GM12878 (cell line): Measurements from ENCODE around the gene ACAT2.
"Not testable (repeated sequence)": the region's sequence is repeated elsewhere in the genome, so short reads cannot be mapped to it uniquely, and the experiment has no call there.

ENCODE experiments used
- CHD1 ChIP-seq: IDR thresholded peaks from 2 replicates; pipeline ENCODE4 v1.6.1; 2012; ENCODE audit warnings: low read depth, low read length, improper control_type of control experiment
- EP300 ChIP-seq, 2 experiments: fragments of 150-350 bp in 1 of 2; IDR thresholded peaks; 2 replicates each; pipeline ENCODE4 v1.6.1; 2011 to 2012; ENCODE audit warnings: low read depth in 2 of 2, low read length in 2 of 2, borderline replicate concordance in 1 of 2, improper control_type of control experiment in 1 of 2, inconsistent platforms in 1 of 2; ENCODE audit not compliant: control insufficient read depth in 1 of 2
- GATAD2B ChIP-seq: fragments of 450-650 bp; conservative IDR thresholded peaks from 2 replicates; pipeline ENCODE4 v1.6.1; 2017; ENCODE audit warnings: low read depth, mild to moderate bottlenecking, moderate library complexity
- HDAC6 ChIP-seq: fragments of 200-600 bp; sonication (generic); IDR thresholded peaks from one replicate; pipeline ENCODE4 v1.8.0; 2017; ENCODE audit warnings: antibody characterized with exemption; ENCODE audit not compliant: unreplicated experiment
- MTA3 ChIP-seq: IDR thresholded peaks from 2 replicates; pipeline ENCODE4 v1.6.1; 2012; ENCODE audit warnings: low read length, inconsistent platforms, borderline replicate concordance
- POLR2A ChIP-seq: IDR thresholded peaks from 2 replicates; pipeline ENCODE4 v1.6.1; 2011; ENCODE audit warnings: low read depth, mild to moderate bottlenecking, low read length
- POLR2AphosphoS5 ChIP-seq: IDR thresholded peaks from 2 replicates; pipeline ENCODE4 v1.6.1; 2011; ENCODE audit warnings: mild to moderate bottlenecking, low read length, inconsistent platforms
- ZNF24 ChIP-seq: fragments of 450-650 bp; IDR thresholded peaks from 2 replicates; pipeline ENCODE4 v1.6.1; 2017; ENCODE audit warnings: antibody characterized with exemption, mild to moderate bottlenecking
- TF ChIP-seq, protein P1 (sequence below), 3 experiments: IDR thresholded peaks in 2 of 3; conservative IDR thresholded peaks in 1 of 3; 2 replicates each; pipeline ENCODE4 v1.5.1; 2011; ENCODE audit warnings: low read depth in 3 of 3, low read length in 3 of 3, mild to moderate bottlenecking in 3 of 3, control low read depth in 2 of 3, moderate library complexity in 2 of 3, inconsistent platforms in 1 of 3, mixed read lengths in 1 of 3; ENCODE audit not compliant: control insufficient read depth in 2 of 3, insufficient read depth in 1 of 3; ENCODE audit errors: extremely low read depth in 1 of 3
- TF ChIP-seq, protein P2 (sequence below): IDR thresholded peaks from 2 replicates; pipeline ENCODE4 v1.6.1; 2012; ENCODE audit warnings: mild to moderate bottlenecking, low read depth, low read length

DNA sequence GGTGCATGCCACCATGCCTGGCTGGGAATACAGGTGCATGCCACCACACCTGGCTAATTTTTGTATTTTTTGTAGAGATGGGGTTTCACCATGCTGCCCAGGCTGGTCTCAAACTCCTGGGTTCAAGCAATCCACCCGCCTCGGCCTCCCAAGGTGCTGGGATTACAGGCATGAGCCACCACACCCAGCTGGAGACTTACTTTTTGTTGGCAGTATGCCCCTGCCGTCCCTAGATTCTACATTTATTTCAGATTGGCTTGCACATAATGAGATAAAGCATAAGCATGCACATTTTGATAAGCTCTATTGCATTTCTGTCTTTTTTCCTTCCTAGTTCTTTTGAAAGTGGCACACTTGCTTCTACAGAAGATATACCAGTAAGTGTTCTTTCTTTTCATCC is 54.9 kb downstream of the ACAT2 start:
- not testable (repeated sequence) for TF ChIP-seq MTA3; ZNF24; HDAC6; POLR2AphosphoS5; POLR2A; CHD1; EP300 (IDR thresholded peaks at IDR 0.05; ENCODE audit: borderline replicate concordance in 1 of 2, control insufficient read depth in 1 of 2, low read depth in 2 of 2, low read length in 2 of 2); GATAD2B
- TF ChIP-seq, protein P1, sequence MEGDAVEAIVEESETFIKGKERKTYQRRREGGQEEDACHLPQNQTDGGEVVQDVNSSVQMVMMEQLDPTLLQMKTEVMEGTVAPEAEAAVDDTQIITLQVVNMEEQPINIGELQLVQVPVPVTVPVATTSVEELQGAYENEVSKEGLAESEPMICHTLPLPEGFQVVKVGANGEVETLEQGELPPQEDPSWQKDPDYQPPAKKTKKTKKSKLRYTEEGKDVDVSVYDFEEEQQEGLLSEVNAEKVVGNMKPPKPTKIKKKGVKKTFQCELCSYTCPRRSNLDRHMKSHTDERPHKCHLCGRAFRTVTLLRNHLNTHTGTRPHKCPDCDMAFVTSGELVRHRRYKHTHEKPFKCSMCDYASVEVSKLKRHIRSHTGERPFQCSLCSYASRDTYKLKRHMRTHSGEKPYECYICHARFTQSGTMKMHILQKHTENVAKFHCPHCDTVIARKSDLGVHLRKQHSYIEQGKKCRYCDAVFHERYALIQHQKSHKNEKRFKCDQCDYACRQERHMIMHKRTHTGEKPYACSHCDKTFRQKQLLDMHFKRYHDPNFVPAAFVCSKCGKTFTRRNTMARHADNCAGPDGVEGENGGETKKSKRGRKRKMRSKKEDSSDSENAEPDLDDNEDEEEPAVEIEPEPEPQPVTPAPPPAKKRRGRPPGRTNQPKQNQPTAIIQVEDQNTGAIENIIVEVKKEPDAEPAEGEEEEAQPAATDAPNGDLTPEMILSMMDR (IDR thresholded peaks at IDR 0.05 in 2 of 3, conservative IDR thresholded peaks at IDR 0.05 in 1 of 3; ENCODE audit: control insufficient read depth in 2 of 3, extremely low read depth in 1 of 3, insufficient read depth in 1 of 3, low read depth in 3 of 3, low read length in 3 of 3): not testable (repeated sequence)
- TF ChIP-seq, protein P2, sequence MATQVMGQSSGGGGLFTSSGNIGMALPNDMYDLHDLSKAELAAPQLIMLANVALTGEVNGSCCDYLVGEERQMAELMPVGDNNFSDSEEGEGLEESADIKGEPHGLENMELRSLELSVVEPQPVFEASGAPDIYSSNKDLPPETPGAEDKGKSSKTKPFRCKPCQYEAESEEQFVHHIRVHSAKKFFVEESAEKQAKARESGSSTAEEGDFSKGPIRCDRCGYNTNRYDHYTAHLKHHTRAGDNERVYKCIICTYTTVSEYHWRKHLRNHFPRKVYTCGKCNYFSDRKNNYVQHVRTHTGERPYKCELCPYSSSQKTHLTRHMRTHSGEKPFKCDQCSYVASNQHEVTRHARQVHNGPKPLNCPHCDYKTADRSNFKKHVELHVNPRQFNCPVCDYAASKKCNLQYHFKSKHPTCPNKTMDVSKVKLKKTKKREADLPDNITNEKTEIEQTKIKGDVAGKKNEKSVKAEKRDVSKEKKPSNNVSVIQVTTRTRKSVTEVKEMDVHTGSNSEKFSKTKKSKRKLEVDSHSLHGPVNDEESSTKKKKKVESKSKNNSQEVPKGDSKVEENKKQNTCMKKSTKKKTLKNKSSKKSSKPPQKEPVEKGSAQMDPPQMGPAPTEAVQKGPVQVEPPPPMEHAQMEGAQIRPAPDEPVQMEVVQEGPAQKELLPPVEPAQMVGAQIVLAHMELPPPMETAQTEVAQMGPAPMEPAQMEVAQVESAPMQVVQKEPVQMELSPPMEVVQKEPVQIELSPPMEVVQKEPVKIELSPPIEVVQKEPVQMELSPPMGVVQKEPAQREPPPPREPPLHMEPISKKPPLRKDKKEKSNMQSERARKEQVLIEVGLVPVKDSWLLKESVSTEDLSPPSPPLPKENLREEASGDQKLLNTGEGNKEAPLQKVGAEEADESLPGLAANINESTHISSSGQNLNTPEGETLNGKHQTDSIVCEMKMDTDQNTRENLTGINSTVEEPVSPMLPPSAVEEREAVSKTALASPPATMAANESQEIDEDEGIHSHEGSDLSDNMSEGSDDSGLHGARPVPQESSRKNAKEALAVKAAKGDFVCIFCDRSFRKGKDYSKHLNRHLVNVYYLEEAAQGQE: not testable (repeated sequence)
